GM15510 (cell line): ENCODE measurements around the gene CD160.

Source experiments
- POLR2A ChIP-seq: IDR thresholded peaks from 3 replicates; pipeline ENCODE4 v1.6.1; 2011; ENCODE audit warnings: borderline replicate concordance; ENCODE audit not compliant: insufficient read length; ENCODE audit errors: extremely low read depth

Gene CD160

DNA sequence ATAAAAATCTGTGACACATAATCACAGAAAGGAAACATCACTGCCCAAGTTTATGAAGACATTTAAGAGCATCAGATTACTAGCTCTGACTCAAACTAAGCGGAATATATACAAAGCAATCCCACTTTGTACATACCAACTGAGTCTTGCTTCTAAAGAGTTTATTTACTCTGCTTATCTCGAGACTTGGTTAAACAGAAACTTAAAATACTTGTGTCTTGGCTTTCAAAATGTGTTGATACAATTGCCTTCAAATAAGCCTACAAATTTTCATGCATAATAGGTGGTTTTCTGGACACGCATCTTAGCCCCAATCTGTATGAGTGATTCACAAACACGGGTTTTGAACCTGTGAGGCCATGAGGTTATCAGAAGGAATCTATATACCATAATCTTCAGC, 21.0 kb downstream of the CD160 start:
- TF ChIP-seq POLR2A = no peak

DNA sequence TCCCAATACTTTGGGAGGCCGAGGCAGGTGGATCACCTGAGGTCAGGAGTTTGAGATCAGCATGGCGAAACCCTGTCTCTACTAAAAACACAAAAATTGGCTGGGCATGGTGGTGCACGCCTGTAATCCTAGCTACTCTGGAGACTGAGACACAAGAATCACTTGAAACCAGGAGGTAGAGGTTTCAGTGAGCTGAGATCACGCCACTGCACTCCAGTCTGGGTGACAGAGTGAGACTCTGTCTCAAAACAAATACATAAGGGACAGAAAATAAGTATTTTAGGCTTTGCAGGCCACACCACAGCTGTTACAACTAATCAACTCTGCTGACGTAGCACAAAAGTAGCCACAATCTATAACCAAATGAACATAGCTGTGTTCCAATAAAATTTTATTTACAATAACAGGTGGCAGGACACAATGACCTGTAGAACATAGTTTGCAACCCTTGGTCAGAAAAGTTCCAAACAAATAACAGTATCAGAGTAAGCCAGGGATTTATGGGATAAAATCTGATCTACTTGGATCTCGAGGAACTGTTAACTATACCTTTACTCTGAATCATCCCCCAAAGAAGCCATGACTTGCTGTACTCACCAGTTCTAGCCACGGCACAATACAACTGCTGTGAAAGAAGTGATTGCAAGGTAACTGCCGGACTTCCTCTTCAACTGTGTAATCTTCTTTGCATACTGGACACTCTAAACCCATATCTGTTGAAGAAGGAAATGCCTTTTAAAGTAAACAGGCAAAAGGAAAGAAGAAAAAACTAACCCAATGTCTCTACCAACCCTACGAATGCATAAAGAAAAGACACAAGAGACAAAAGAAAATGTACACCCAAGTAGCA, 28.3 kb downstream of the CD160 start:
- TF ChIP-seq POLR2A = no peak

DNA sequence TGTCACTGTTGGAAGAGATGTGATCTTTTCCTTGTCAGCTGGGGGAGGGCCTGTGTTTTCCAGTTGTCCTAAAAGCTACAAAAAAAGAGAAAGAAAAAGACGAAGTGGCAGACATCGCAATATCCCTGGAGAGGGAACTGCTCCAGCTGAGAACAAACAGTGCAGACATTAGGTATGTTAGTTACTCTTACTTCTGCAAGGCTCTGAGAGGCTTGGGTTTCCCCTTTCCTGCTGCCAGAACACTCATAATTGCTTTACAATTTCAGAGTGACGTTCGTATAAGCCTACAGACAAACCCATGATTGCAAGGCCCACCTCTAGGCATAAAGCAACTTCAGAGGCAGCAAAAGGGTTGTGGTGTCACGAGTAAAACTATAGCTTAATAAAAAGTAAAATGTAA, 31.1 kb downstream of the CD160 start:
- no peak for TF ChIP-seq POLR2A

DNA sequence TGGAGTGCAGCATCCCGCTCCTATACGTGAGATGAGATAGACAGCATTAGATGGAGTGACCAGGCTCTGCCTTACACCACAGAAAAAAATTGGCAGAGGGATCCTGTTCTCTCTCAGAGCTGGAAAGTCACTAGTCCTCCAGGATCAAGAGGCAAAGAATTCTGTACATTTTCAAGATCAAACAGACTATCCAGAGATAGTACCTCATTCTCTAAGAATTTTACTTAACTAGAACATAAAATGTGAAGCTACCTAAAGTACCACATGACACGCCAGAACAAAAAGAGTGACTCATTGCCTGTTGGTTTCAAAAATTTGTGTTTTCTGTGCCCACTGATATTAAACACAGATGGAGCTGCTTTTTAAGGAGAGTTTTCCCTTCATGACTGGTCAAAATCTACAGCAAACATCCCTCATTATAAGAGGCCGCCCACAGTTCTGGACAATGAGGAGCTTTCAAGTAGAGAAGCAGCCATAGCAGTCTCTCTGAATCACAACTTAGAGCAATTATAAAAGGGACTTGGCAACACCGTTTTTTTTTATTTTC, 32.3 kb downstream of the CD160 start:
- no peak for TF ChIP-seq POLR2A

DNA sequence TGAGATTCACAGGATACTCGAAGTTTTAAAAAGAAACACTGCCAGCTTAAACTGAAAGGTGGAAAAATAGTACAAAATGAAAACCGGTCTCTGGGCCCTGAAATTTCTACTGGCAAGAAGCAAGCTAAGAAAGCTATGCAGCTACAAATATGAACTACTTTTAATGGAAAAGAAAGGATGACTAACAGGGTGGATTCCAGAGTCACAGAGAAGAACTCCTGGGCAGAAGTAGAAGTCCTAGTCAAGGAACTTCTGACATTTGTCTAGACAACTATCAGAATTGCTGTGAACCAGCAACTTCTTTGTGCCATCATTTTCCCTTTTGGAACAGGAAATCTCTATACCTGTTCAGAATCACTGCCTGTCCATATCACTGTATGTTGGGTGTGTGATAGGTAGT, 38.1 kb downstream of the CD160 start:
- TF ChIP-seq POLR2A = no peak

DNA sequence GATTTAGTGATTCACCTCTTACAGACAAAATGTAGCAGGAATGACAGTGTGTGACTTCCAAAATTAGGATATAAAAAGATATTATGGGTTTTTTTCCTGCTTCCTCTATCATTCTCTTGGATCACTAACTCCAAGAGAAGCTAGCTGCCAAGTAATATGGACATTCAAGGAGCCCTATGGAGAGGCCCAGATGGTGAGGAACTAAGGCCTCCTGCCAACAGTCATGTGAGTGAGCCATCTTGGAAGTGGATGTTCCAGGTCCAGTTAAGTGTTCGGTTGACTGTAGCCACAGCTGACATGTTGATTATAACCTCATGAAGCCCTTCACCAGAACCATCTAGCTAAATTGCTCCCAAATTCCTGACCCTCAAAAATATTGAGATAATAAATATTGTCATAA, 38.8 kb downstream of the CD160 start:
- no peak for TF ChIP-seq POLR2A

DNA sequence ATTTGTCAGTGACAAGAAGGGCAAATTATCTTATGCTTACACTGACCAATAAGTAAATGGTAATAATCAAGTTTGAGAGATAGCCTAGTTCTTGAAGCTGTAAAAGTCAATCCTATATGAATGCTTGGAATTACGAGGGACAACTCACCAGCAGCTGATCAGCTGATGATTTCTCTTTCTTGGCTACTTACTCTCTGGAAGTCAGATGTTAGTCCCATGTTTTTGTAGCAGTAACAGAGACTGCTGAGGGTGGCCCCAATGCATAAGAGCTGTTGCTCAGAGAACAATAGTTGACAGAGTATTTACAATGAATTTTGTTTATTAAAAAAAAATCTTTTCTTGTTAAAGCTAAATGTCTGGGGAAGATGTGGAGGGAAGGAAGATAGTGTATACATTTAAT, 39.3 kb downstream of the CD160 start:
- no peak for TF ChIP-seq POLR2A

DNA sequence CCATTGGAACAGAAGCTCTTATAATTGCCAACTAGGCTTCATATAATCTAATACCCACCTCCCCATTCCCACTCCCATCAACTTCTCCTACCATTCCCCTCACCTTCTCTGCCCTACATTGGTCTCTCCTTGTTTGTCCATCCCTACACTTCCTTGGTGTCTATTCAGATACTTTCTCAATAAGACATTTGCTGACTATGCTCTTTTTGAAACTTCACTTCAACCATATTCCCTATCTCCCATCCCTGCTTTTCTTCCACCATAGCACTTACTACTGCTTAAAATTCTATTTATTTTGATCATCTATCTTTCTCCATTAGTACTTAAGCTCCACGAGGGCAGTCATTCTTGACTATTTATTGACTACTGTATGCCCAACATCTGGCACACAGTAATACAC, 40.4 kb downstream of the CD160 start:
- no peak for TF ChIP-seq POLR2A

DNA sequence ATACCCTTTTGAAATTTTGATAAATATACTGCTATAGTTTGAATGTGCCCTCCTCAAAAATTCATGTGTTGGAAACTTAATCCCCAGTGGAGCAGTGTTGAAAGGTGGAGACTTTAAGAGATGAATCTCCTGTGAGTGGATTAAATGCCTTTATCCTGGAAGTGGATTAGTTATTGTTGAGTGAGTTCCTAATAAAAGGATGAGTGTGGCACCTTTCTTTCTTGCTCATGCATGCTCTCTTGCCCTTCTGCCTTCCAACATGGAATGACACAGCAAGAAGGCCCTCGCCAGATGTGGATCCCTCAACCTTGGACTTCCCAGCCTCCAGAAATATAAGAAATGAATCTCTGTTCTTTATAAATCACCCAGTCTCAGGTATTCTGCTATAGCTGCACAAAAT, 51.8 kb downstream of the CD160 start:
- TF ChIP-seq POLR2A = no peak

DNA sequence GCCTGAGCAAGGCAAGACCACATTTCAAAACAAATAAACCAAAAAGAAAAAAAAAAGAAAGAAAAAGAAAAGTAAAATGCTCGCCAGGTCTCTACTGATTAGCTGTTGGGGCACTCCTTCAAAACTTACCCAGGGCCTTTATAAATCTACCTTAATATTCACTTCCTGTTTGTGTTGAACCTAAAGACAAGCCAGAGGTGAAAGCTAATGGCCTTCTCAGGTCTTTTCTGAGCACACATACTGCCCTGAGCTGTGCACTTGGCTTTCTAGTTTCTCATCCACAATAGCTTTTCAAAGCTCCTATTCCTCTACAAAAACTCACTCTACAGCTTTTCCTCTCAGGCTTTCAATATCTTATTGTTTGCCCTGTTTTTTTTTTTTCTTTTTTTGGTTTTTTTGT, 54.1 kb downstream of the CD160 start:
- no peak for TF ChIP-seq POLR2A

DNA sequence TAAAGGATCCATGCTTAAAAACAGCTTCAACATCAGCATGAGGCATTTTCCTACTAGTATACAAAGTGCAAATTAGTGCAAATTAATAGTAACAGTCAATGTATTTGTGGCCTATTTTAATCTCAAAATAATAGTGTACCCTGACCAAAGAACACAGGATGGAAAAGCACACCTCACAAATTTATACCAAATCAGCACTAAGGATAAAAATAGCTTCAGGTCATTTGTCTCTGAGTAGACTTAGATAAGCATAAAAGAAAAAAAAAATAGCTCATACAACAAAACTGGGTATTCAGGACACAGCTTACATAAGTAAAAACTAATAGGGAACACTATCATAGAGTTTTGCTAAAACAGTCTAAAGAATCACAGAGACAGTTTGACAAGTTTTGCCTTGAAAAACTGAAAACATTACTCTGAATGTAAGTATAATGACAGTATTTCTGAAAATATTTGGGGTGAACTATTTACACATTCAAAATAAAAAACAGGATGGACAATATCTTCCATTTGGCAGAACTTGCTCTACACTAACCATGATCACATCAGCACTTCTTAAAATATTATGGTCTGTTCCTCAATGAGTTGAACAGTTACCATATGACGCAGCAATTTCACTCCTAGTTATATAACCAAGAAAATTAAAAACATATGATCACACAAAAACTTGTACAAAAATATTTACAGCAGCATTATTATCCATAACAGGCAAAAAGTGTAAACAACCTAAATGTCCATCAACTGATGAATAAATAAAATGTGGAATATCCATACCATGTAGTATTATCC, 58.3 kb downstream of the CD160 start:
- TF ChIP-seq POLR2A = no peak

DNA sequence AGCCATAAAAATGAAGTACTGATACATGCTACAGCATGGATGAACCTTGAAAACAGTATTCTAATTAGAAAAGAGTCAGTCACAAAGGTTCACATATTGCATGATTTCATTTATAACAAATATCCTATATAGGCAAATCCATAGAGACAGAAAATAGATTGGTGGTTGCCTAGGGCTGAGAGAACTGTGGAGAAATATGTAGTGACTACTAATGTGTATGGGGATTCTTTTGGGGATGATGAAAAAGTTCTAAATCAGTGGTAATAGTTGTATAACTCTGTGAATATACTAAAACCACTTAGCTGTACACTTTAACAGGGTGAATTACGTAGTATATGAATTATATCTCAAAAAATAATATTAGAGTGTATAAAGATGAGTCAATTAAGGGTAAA, 58.8 kb downstream of the CD160 start:
- TF ChIP-seq POLR2A = no peak

DNA sequence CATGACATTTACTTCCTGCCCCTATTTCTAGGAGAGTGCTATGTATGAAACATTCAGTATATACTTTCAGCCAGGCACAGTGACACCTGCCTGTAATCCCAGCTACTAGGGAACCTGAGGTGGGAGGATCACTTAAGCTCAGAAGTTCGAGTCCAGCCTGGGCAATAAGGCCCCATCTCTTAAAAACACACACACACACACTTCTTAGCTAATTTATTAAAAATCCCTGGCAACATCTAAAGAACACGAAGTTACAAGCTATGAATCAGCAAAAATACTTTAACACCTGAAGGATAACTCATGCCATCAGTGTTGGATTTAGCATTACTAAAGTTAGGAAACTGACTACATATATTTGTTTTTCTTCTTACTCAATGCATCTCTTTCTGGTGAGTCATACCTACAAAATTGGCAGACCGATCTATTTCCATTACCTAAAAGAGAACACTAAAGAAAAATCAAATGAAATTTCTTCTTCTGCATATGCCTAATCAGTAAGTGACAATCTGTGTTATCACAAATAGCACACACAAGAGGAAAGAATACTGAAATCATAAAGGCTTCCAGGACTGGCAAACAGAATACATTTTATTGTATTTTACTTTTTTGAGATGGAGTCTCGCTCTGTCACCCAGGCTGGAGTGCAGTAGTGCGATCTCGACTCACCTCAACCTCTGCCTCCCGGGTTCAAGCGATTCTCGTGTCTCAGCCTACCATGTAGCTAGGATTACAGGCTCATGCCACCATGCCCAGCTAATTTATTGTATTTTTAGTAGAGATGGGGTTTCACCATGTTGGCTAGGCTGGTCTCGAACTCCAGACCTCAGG, 63.2 kb downstream of the CD160 start:
- no peak for TF ChIP-seq POLR2A

DNA sequence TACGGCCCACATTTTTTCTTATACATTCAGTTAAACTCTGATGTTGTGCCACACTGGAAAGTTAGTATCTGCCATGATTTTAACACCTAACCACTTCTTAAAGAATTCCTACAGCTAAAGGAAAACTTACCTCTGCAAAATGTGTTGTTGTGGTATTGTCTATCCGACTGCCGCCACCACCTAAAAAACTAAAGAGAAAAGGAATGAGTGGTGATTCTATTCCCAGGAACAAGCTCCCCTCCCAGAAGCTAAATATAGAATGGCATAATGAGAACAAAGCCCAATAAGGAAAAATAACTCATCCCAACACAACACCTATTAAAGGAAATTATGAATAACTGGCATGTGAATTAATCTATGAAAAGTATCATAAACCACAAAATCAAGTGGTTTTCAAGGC, 65.1 kb downstream of the CD160 start:
- no peak for TF ChIP-seq POLR2A

DNA sequence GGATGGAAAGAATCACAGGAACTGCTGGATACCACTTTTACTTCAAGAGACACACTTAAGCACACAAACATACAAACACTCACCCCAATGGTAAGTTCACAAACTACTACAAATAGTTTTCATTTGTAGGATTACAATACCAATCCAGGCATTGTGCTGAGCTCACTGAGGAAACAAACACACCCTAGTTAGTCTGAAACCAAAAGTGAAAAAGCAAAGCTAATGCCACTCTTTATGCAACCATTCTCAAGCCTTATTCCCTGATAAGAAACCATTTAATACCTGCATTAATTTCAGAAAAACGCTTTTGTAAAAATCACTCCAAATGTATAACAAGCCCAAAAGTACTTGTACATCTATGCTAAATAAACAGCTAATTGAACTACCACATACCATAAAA, 66.2 kb downstream of the CD160 start:
- TF ChIP-seq POLR2A = no peak
